HG02884 (cell line): ENCODE data around the gene TGFBI.
"Not testable (repeated sequence)": the region's sequence is repeated elsewhere in the genome, so short reads cannot be mapped to it uniquely, and the experiment has no call there.

Experiments
- ATAC-seq: cut with Tn5 transposase; IDR thresholded peaks from one replicate; pipeline ENCODE4 v1.9.1; 2021; ENCODE audit warnings: mild to moderate bottlenecking, moderate library complexity; ENCODE audit not compliant: unreplicated experiment

Gene TGFBI

GRCh38 chr5:136043551-136043950 lies 14.8 kb downstream of the TGFBI start:
- ATAC-seq, result no peak

DNA sequence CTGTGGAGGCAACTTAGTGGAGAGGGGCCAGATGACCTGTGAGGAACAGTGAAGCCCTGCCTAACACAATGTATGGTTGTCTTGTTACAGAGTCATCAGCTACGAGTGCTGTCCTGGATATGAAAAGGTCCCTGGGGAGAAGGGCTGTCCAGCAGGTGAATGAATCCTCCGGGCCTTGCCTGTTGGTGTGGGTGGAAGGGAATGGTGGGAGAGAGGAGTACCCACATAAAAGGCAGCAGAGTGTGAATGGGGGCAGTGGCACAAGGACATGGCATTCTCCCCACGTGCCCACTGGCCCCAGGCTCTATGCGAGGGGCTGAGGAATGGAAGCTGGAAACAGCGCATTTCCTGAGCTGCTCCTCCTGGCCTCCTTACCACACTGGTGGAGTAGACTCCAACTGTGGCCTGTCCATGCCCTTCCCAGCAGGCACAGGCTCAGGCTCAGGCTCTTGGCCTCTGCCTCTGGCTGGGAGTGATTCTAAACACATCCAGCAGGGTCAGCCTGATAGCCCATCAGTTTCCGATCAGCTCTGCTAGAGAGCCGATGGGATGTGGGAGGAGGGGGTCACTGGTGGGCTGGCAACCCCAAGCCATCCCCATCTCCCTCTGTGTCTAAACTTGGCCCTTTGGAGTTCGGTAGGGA lies 15.3 kb downstream of the TGFBI start:
- ATAC-seq, result no peak

GRCh38 chr5:136045026-136045425 lies 16.2 kb downstream of the TGFBI start:
- ATAC-seq, result not testable (repeated sequence)

DNA sequence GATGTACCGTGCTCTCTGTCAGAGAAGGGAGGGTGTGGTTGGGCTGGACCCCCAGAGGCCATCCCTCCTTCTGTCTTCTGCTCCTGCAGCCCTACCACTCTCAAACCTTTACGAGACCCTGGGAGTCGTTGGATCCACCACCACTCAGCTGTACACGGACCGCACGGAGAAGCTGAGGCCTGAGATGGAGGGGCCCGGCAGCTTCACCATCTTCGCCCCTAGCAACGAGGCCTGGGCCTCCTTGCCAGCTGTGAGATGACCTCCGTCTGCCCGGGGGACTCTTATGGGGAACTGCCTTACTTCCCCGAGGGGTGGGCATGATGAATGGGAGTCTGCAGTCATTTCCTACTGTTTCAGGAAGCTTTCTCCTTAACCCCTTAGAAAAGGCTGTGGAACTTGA lies 17.5 kb downstream of the TGFBI start:
- ATAC-seq, result no peak

DNA sequence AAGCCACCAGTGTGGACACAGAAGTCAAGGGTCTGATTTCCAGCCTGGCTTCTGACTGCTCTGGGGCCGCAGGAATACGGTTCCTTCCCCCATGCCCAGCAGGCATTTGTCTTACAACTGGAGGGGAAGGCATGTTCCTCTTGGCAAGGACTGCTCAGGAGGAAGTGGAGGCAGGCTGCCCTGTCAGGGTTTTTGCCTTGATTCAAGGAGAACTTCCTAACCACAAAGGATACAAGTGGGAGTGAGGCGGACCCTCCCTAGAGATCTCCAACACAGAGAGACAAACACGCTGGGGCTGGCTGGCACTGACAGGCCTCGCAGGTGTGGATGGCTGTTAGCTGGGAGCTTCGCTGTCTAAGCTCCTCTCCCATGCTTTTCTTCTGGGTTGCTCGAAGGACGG lies 19.1 kb downstream of the TGFBI start:
- ATAC-seq, result no peak

DNA sequence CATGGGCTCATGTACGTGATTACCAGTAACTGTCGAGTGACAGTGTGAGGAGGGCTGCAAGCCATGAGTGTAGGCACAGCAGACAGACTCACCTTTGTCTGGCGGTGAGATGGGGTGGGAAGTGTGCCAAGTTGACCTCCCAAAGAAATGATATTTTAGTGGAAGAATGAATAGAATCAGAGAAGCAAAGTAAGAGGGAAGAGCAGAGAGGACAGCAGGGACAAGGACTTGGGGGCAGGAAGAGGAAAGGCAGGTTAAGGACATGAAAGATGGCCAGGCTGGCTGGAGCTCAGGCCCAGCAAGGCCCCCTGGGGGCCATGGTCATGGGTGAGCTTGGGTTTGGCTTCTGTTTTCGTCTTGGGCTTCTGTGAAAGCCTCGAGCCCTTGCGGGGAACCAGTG lies 20.2 kb downstream of the TGFBI start:
- no peak for ATAC-seq

DNA sequence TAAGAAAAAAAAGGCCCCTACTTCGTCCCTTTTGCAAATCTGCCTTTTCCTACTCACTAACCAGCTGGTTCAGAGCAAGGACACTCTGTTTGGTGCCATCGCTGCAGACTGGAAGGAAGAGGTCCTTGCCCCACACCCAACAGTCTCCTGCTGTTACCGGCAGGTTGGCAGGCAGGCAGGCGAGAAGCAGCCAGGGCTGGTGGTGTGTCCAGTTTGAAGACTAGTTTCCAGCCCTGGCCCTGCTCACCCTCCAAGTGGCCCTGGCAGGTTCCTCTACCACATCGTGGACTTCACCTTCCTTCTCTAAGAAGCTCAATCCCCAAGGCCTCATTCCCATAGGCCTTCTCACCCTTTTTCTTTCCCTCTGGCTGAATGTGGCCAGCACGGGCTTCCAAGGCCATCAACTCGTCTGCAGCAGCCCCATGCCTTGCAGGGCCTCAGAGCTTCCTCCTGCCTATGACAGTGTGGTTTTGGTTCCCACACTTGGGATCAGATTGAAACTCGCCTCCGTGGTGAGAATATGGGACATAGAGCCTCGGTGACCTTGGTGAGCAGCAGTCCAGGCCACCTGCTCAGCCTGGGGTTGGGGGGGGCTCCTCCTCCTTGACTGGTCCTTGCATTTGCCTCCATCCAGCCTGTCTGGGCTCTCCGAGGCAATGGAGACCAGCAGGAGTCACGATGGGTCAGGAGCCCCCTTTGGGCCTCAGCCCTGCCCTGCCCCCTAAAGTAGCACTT lies 22.9 kb downstream of the TGFBI start:
- no peak for ATAC-seq

- ATAC-seq, result no peak
These were observed 24.0 kb downstream of the TGFBI start for GRCh38 chr5:136052692-136053335.

DNA sequence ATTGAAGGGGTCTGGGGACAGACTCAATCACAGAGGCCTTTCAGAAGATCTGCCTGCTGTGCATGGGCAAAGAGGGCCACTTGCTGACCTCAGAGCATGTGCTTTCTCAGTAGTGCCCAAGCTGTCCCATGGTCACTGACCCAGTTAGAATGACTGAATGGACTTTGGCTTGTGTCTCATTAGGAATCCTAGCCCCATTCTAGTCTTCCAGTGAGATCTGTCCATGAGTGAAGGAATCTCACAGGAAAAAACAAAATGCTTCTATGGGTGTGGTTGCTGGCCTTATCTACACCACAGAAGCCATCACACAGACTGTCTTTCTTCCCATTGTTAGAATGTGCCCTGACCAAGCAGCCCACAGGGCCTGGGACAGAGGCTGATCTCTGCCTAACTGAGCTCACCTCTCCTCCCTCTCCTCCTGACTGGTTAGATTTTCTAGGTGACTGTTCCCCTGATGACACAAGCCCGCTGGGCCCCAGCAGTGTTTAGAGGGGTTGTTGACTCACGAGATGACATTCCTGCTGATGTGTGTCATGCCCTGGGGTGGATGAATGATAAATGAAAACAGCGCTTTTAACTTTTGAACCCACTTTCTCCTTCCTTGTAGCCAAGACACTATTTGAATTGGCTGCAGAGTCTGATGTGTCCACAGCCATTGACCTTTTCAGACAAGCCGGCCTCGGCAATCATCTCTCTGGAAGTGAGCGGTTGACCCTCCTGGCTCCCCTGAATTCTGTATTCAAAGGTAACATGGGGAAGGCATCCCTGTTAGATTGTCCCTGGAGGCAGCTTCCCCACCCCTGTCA lies 24.8 kb downstream of the TGFBI start:
- no peak for ATAC-seq

DNA sequence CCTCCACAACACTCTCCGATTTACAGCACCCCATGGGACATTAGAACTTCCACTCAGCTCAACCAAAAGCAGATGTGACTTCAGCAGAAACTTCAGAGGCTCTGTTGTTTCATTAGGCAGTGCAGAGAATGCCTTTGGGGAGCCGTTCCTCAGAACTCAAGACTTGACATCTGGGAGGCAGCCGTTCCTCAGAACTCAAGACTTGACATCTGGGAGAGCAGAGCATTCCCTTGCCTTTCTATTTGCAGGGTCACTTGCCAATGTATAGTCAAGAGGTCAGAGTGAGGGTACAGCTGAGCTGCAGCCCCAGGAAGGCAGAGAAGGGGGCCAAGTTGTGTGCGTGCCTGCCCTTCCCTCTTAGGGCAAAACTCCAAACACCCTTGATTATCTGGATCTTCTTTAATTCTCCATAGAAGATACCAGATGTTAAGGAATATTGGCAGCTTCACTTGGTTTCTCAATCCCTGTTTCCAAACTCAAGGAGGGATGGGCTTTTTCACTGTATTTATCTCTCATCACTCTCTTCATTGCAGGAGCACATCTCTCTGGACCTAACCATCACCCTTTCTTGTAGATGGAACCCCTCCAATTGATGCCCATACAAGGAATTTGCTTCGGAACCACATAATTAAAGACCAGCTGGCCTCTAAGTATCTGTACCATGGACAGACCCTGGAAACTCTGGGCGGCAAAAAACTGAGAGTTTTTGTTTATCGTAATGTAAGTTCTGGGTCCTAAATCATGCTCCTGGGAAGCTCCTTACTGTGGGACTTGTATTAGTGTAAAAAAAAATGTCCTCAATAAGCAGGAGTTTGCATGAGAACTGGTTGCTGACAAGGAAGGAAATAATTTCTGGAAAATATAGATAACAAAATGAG lies 25.6 kb downstream of the TGFBI start:
- ATAC-seq, result no peak

DNA sequence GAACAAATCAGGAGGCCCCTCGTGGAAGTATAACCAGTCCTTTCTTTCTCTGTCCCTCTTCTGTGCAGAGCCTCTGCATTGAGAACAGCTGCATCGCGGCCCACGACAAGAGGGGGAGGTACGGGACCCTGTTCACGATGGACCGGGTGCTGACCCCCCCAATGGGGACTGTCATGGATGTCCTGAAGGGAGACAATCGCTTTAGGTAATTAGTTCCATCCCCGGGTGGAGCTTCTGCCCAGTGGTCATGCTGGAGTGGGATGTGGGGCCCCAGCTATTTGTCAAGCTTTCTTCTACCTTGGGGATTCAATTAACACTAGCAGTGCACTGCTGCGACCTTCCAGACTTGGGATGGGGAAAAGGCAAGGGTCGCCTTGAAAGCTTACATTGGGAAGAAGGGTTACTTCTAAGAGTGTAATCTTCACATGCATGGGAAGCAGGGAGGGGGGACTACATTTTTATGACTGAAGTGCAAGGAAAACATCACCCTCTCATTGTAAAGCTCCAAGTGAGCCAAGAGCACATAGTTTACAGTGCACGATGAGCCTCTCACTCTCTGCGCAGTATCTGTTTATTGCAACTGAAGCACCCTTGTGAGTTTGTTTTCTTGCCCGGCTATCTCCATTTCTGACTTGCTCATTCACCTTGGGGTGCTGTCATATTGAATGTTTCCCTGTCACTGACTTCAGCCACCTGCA lies 27.0 kb downstream of the TGFBI start:
- no peak for ATAC-seq

DNA sequence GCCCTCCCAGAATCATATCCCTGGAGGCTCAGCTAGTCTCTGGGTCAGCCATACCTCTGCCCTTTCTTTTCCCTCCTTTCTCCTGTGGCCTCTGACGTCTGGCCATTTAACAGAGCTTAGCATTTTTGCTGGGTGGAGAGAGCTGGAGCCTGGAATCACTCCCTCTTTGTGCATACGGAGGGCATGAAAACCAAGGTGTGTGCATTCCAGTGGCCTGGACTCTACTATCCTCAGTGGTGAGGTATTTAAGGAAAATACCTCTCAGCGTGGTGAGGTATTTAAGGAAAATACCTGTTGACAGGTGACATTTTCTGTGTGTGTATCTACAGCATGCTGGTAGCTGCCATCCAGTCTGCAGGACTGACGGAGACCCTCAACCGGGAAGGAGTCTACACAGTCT lies 27.5 kb downstream of the TGFBI start:
- no peak for ATAC-seq

- ATAC-seq, result no peak
These were observed 28.1 kb downstream of the TGFBI start for GRCh38 chr5:136056771-136057335.

DNA sequence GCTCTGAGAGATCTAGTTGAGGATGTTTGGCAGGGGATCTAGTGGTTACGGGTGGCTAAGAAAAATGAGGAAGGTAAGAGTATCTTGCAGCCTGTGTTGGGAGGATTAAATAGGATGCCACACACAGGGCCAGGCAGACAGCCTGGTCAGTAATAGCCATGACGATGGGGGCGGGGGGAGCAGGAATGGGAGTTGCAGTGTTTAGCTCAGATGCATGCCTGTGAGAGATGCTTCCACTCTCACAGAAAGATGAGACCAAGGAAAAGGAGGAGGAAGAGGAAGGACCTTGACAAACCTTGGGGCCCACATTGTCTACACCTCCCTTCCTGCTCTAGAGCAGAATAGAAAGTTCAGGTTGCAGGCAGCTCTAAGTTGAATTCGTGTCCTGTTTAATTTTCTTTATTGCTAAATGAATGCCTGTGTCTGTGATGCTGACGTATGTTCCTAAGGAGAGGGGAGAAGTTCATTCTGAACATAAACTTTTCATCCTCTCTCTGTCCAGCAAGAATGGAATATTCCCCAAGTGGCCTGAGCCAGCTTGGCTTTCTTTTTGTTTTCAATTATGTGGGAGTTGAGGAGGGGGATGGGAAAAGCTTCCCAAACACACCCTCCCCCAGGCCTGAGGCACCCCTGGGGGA lies 28.7 kb downstream of the TGFBI start:
- ATAC-seq, result no peak

- no peak for ATAC-seq
These were observed 29.5 kb downstream of the TGFBI start for GRCh38 chr5:136058039-136058971.

DNA sequence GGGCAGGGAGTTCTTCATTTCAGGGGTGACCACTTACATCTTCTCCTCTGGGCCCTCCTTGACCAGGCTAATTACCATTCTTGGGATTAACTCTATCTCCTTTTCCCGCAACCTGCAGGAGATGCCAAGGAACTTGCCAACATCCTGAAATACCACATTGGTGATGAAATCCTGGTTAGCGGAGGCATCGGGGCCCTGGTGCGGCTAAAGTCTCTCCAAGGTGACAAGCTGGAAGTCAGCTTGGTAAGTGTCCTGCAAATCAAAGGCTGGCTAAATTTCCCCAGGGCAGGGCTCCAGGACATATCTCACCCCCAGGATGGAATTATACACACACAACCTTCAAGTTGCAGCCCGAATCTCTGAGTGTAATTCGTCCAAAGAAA lies 30.2 kb downstream of the TGFBI start:
- no peak for ATAC-seq

DNA sequence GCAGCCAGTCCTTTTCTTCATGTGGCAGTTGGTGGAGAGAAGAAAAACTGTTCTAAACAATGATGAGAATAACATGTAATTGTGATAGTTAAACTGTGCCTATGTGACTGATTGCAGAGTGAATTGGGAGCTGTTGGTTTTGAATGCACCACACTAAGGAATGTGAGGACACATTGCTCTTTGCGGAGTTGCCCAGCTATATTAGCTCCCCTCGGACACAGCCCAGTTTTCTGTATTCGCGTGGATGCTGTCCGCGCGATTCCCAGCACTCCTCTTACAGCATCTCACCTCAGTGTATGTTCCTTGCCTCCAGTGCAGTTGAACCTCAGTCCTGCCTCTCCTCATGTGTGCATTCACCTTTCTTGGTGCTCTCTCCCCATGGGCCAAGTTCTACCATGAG lies 32.2 kb downstream of the TGFBI start:
- no peak for ATAC-seq
